ENCODE results near the gene PARD3.

DNA sequence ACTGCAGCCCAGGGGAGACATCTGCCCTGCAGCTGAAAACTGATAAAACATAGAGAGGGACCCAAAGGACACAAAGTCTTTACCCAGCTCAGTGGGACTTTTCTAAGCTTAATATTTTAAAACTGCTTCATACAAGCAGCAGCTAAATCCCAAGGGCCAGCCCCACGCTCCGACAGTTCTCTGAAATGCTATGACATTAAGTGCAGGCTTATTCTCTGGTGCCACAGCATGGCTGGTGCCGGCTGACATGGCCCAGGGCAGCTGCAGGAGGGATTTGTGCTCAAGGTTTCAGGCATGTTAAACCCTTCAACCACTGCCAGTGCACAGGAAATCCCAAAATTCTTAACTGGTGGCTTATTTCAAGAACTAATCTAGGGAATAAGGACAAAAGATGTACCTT lies 170.9 kb downstream of the PARD3 start:
- TF ChIP-seq CTCF (IDR thresholded peaks at IDR 0.05): no peak
- no peak for TF ChIP-seq POLR2A (IDR thresholded peaks at IDR 0.05)
